Measurements from ENCODE around the gene SOX6.
"Not testable (repeated sequence)": the region's sequence is repeated elsewhere in the genome, so short reads cannot be mapped to it uniquely, and the experiment has no call there.

The SOX6 gene

DNA sequence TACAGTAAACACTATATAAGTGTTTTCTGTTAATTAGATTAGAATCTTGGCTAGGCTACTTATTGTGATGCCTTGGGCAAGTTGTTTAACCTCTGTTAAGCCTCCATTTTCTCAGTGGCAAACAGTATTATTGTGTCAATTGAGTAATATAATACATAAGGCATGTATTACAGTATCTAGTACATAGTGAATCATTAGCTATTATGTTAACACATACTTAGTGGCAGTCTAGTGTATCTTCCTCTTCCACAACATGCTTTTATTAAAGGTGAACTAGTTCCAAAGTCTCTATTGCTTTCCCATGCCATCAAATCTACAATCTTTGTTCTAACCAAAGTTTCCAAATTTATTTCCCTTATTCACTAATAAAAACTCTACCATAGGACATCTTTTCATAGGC is 200.9 kb downstream of the SOX6 start:
- DNase-seq (ENCODE audit: low spot score) (no peak), FAIRE-seq (no peak)

DNA sequence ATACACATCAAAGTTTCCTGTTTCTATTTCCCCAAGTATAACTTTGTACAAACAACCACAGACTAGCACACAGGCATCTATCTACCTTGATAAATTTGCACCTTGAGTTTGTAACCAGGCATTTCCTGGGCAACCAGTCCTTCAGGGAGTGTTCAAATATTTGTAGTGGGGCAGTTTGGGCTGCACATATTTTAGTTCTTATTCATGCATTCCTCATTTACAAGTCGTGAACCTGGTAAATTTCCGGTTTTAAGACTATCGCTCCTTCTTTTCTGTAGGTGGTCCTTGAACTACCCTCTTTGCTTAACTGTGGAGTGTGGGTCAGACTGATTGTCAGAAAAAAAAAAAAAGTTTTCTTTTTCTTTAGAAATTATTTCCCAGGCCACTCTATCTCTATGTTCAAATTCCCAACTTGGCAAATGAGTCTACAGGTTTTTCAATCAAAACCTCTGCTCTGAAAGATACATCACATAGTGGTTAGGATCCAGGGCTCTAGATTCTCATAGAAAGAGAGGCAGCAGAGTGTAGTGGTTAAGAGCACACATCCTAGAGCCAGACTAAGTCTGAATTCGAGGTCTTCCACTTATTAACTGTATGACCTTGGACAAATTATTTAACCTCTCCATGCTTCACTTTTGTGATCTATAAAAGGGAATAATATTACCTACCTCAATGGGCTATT is 201.5 kb downstream of the SOX6 start:
- DNase-seq (ENCODE audit: low spot score): peak; percentile 50
- no peak for FAIRE-seq

- no peak for DNase-seq (ENCODE audit: low spot score)
- FAIRE-seq: no peak
These were observed 202.4 kb downstream of the SOX6 start for GRCh38 chr11:16153951-16154350.

- DNase-seq (ENCODE audit: low spot score): no peak
- FAIRE-seq: no peak
These were observed 205.2 kb downstream of the SOX6 start for GRCh38 chr11:16151138-16151537.

GRCh38 chr11:16149476-16149875 is 206.9 kb downstream of the SOX6 start:
- FAIRE-seq (no peak), DNase-seq (ENCODE audit: low spot score) (no peak)

DNA sequence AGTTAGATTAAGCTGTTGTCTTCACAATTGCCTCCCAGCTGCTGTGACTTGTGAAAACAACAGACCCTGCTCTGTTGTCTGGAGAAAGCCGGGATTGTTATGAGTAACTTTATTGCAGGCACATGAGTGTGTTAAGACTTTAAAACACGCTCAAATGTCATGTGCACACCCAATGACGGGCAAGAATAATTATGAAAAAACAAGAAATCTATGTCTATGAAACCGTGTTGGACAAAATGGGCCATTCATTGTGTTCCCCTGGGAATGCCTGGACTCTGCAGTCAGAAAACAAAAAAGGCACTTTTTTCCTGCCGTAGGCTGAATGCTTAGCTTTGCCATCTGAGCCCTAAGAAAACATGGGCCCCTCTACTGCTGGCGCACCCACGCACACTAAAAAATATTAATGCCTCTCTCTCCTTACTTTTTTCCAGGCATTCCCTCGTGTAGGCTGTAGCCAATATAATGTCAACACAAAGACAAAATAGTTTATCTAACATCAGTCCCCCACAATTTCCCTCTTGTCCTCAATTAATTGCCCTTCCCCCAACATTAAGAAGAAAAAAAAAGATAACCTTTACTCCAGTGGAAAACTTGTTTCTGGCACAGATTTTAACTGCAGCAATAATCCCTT is 207.9 kb downstream of the SOX6 start:
- peak; percentile 3 for DNase-seq (ENCODE audit: low spot score)
- FAIRE-seq: no peak

- not testable (repeated sequence) for DNase-seq (ENCODE audit: low spot score); FAIRE-seq
These were observed 209.4 kb downstream of the SOX6 start for GRCh38 chr11:16146980-16147379.

DNA sequence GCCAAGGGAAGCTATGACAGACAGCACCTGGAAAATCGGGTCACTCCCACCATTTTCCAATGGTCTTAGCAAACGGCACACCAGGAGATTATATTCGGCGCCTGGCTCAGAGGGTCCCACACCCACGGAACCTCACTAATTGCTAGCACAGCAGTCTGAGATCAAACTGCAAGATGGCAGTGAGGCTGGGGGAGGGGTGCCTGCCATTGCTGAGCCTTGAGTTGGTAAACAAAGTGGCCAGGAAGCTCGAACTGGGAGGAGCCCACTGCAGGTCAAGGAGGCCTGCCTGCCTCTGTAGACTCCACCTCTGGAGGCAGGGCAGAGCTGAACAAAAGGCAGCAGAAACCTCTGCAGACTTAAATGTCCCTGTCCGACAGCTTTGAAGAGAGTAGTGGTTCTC is 214.7 kb downstream of the SOX6 start:
- DNase-seq (ENCODE audit: low spot score); FAIRE-seq: not testable (repeated sequence)

DNA sequence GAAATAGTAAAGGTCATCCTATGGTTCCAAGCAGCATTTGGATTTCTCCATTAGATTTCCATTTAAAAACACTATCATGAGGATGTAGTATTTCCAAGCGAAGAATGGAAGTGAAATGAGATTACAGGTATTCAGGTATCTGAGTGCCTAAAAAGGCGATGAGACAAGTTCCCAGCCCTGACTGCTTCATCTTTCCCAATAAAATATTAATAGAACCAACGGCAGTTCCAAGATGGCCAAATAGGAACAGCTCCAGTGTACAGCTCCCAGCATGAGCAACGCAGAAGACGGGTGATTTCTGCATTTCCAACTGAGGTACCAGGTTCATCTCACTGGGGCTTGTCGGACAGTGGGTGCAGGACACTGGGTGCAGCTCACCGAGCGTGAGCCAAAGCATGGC is 215.2 kb downstream of the SOX6 start:
- FAIRE-seq: not testable (repeated sequence)

DNA sequence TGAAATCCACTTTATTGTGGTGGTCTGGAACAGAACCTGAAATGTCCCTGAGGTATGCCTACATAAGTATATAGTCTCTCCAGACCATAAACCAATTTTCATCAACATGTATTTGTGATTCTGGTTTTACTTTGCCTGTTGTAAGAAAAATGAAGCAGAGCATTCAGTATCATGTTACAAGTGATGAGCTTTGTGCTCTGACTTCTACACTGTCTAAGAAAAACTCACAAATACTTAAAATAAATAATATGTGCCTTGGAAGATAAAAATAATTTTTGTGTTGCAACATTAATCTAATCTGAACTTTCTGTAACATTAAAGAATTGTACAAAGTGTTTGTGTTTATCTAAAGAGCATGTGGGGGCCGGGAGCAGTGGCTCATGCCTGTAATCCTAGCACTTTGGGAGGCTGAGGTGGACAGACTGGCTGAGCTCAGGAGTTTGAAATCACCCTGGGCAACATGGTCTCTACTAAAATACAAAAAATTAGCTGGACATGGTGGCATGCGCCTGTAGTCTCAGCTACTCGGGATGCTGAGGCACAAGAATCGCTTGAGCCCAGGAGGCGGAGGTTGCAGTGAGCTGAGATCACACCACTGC is 219.5 kb downstream of the SOX6 start:
- FAIRE-seq (no peak), DNase-seq (ENCODE audit: low spot score) (no peak)

More for the DNA sequence above, 215.2 kb downstream of the SOX6 start:
- not testable (repeated sequence) for DNase-seq (ENCODE audit: low spot score)

DNA sequence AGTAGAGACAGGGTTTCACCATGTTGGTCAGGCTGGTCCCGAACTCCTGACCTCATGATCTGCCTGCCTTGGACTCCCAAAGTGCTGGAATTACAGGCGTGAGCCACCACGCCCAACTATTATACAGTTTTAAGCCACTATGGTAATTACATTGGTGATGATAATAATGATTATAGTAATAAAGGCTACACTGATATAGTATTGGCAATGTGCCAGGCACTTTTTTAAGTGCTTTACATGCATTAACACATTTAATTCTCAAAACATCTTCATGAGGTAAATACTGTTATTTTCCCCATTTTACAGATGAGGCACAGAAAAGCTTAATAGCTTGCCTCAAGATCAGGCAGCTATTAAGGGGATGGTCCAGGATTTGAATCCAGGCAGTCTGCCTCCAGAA is 222.5 kb downstream of the SOX6 start:
- no peak for FAIRE-seq
- DNase-seq (ENCODE audit: low spot score): no peak

DNA sequence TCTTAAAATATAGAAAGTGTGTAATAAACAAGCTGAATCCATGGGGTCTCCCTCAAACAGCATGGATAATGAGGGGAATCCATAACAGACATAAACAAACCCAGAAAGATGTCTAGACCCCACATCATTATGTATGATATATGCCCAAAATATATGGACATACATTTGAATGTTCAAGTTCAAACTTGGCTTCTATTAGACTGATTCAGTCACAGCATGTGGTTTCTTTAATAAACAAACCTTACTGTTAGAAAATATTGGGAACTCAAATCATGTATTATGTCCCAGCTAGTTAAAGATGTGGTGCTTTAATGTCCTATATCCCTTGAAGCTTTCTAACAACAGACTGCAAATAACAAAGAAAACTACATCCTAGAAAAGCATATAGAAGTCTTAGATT is 228.6 kb downstream of the SOX6 start:
- FAIRE-seq (no peak), DNase-seq (ENCODE audit: low spot score) (no peak)

DNA sequence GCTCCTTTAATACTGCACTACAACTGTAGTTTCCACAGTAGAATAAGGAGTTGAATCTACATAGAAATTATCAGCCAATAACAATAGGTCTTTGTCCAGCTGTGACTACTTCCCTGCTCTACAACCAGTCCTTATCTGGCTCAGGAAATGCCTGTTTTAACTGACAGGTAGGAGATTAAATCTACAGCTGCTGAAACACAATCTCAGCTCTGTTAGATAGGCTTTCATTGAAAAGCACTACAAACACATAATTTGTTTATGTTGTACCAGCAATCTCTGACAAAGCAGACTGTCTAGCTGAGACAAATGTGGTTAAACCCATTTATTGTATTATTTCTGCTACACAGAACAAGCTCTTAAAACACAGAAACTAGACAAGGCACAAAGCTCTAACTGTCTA is 230.0 kb downstream of the SOX6 start:
- FAIRE-seq (no peak), DNase-seq (ENCODE audit: low spot score) (no peak)

GRCh38 chr11:16125796-16126195 is 230.6 kb downstream of the SOX6 start:
- DNase-seq (ENCODE audit: low spot score): no peak
- FAIRE-seq: no peak

GRCh38 chr11:16124390-16124789 is 232.0 kb downstream of the SOX6 start:
- FAIRE-seq: no peak
- DNase-seq (ENCODE audit: low spot score): no peak

GRCh38 chr11:16121853-16122252 is 234.5 kb downstream of the SOX6 start:
- DNase-seq (ENCODE audit: low spot score) (no peak), FAIRE-seq (no peak)

DNA sequence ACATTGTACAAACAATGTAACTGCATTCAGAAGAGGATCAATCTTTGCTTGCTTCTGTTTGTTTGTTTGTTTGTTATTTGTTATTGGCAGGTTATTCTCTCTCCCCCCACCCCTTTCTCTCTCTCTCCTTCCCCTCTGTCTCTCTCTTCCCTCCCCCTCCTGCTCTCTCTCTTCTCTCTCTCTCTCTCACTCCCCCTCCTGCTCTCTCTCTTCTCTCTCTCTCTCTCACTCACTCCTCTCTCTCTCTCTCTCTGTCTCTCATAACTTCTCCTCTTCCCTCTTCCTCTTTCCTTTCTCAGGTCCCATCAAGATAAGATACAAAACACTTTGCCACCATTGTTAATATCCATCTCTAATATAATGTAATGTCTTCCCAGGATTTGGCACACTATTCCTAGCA is 236.3 kb downstream of the SOX6 start:
- DNase-seq (ENCODE audit: low spot score) (no peak), FAIRE-seq (no peak)

GRCh38 chr11:16117989-16118756 is 238.2 kb downstream of the SOX6 start:
- DNase-seq (ENCODE audit: low spot score): no peak
- no peak for FAIRE-seq

DNA sequence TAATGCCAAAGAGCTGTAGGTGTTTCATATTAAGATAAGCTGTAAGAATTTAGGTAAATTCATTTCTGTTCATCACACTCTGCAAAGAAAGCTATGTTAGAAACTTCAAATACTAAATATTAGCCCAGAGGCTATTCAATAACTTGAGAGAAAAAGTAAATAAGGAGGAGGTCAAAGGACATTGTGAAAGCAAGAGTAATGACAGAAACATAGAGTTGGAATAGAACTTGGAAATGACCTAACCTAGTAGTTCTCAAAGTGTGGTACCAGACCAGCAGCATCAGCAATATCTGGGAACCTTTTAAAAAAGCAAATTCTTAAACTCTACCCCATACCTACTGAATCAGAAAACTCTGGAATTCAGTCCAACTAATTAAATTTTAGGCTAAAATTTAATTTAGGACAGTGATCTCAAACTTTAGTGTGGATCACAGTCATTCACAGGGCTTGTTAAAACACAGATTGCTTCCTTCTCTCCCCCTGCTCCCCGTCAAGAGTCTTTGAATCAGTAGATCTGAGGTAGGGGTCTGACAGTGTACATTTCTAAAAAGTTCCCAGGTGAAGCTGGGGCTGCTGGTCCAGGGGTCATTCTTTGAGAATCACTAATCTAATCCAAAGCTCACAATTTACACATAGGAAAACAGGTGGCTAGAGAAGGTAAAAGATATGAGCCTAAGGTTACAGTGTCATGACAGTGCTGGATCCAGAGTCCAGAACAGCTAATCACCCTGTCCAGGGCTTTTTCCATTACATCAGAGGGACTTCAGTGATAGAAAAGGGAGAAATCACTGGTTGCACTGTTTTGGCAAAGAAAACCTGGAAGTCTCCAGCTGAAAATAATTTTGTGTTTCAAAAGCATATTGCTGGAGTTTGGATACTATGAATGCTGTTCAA is 241.1 kb downstream of the SOX6 start:
- FAIRE-seq: no peak
- DNase-seq (ENCODE audit: low spot score): no peak

GRCh38 chr11:16114431-16114830 is 241.9 kb downstream of the SOX6 start:
- no peak for FAIRE-seq

GRCh38 chr11:16111690-16112089 is 244.7 kb downstream of the SOX6 start:
- no peak for FAIRE-seq
- DNase-seq (ENCODE audit: low spot score): no peak

More at GRCh38 chr11:16114431-16114830, 241.9 kb downstream of the SOX6 start:
- no peak for DNase-seq (ENCODE audit: low spot score)

Data from urothelium cell line (cell line).